NCI-H2081 (cell line): ENCODE data around the gene ZNHIT1.

Source experiments
- DNase-seq, 2 experiments: peaks; one replicate each; lab custom pipeline; 2025; lab: John Stamatoyannopoulos, UW

ZNHIT1 gene

GRCh38 chr7:101218236-101219125 is 516 bp downstream of the ZNHIT1 start:
- DNase-seq = no peak

- DNase-seq = no peak
These were observed 2.3 kb downstream of the ZNHIT1 start for GRCh38 chr7:101220295-101220694.

GRCh38 chr7:101222275-101222830 is 4.4 kb downstream of the ZNHIT1 start:
- no peak for DNase-seq

- no peak for DNase-seq
These were observed 5.6 kb downstream of the ZNHIT1 start for GRCh38 chr7:101223528-101223927.

GRCh38 chr7:101225650-101226049 is 7.7 kb downstream of the ZNHIT1 start:
- no peak for DNase-seq

- DNase-seq = no peak
These were observed 8.8 kb downstream of the ZNHIT1 start for GRCh38 chr7:101226721-101227120.

GRCh38 chr7:101231644-101232043 is 13.7 kb downstream of the ZNHIT1 start:
- no peak for DNase-seq

GRCh38 chr7:101232141-101232850 is 14.3 kb downstream of the ZNHIT1 start:
- peak; percentile 69 to 76 for DNase-seq

GRCh38 chr7:101233907-101234547 is 16.1 kb downstream of the ZNHIT1 start:
- DNase-seq = no peak

GRCh38 chr7:101234636-101235035 is 16.7 kb downstream of the ZNHIT1 start:
- DNase-seq = no peak

GRCh38 chr7:101235050-101235449 is 17.1 kb downstream of the ZNHIT1 start:
- DNase-seq = no peak

GRCh38 chr7:101235522-101235921 is 17.6 kb downstream of the ZNHIT1 start:
- DNase-seq = no peak

- DNase-seq = no peak
These were observed 18.4 kb downstream of the ZNHIT1 start for GRCh38 chr7:101236292-101236835.

- DNase-seq = no peak
These were observed 19.5 kb downstream of the ZNHIT1 start, which contains the start of gene CLDN15 for GRCh38 chr7:101237206-101238067. CLDN15 (minus strand) TSS chr7:101237802; CDS start chr7:101237581, 221 bp downstream.

GRCh38 chr7:101238226-101239182 is 20.5 kb downstream of the ZNHIT1 start:
- no peak for DNase-seq

- no peak for DNase-seq
These were observed 21.4 kb downstream of the ZNHIT1 start for GRCh38 chr7:101239191-101239950.

GRCh38 chr7:101239951-101240220 is 21.9 kb downstream of the ZNHIT1 start:
- no peak for DNase-seq

- no peak for DNase-seq
These were observed 22.5 kb downstream of the ZNHIT1 start for GRCh38 chr7:101240226-101241014.

GRCh38 chr7:101241015-101241363 is 23.0 kb downstream of the ZNHIT1 start:
- no peak for DNase-seq
